Prostate gland (tissue), 2 donors: ENCODE measurements around the gene HSD11B1L. TPM values are rescaled to one million over a fixed set of nuclear protein-coding genes. Genes with fewer than 3 reads are reported as not detected.

Experiments used
- DNase-seq: peaks from one replicate; pipeline ENCODE4 v3.0.0-alpha.2; 2019; ENCODE audit warnings: low spot score
- H3K27ac ChIP-seq, 2 donors: fragments of 200-600 bp; sonication (generic); 2 replicates each; pipeline ENCODE4 v1.5.1; 2017 to 2019
- H3K27me3 ChIP-seq: fragments of 200-600 bp; sonication (generic); replicated peaks from 2 replicates; pipeline ENCODE4 v1.5.1; 2019; ENCODE audit not compliant: insufficient read depth
- H3K36me3 ChIP-seq, 2 donors: fragments of 200-600 bp; sonication (generic); 1 replicate in 1 of 2; 2 replicates in 1 of 2; pipeline versions ENCODE4 v1.5.1 to v1.8.1; 2017 to 2019
- H3K4me1 ChIP-seq: fragments of 200-600 bp; sonication (generic); replicated peaks from 2 replicates; pipeline ENCODE4 v1.5.1; 2019
- H3K4me3 ChIP-seq, 2 donors: fragments of 200-600 bp; sonication (generic); 2 replicates each; pipeline ENCODE4 v1.5.1; 2017 to 2019
- H3K9me3 ChIP-seq: fragments of 200-600 bp; sonication (generic); 2 replicates; pipeline ENCODE4 v1.5.1; 2017
- POLR2A ChIP-seq: fragments of 450-650 bp; IDR thresholded peaks from one replicate; pipeline ENCODE4 v1.6.1; 2016; ENCODE audit warnings: antibody characterized with exemption, mild to moderate bottlenecking
- POLR2AphosphoS5 ChIP-seq: sonication (generic); formaldehyde crosslinking; IDR thresholded peaks from one replicate; pipeline ENCODE4 v1.6.1; 2017; ENCODE audit warnings: antibody characterized with exemption
- WGBS: methylation state at CpG from one replicate; pipeline ENCODE4 v1.1.5; 2018; 5-methylcytosine and 5-hydroxymethylcytosine counted together
- intact Hi-C: fragments of 100-400 bp; cut with DNase I; formaldehyde crosslinking; loops from one replicate; pipeline ENCODE4 v1.14.2; 2022
- total RNA-seq, 2 donors: library from RNA; depleted of rRNA; stranded (reverse); fragments of >200 nt; gene quantifications; one replicate each; pipeline ENCODE4 v1.1.0, GENCODE V29; 2016
- TF ChIP-seq, protein P1 (sequence below), 4 experiments: fragments of 200-600 bp in 2 of 4; fragments of 450-650 bp in 2 of 4; sonication (generic) in 2 of 4; IDR thresholded peaks; 1 replicate in 3 of 4; 2 replicates in 1 of 4; pipeline ENCODE4 v1.5.1; 2016 to 2019; ENCODE audit warnings: antibody characterized with exemption in 4 of 4, mild to moderate bottlenecking in 2 of 4, moderate library complexity in 2 of 4

HSD11B1L gene
- total RNA-seq, 2 donors from 2014 or later: 15.6 to 17.9 TPM

GRCh38 chr19:5637971-5638370, 42.9 kb upstream of the HSD11B1L start:
- no peak overlapping the region for H3K27ac ChIP-seq
- TF ChIP-seq POLR2A: no peak
- TF ChIP-seq, protein P1, sequence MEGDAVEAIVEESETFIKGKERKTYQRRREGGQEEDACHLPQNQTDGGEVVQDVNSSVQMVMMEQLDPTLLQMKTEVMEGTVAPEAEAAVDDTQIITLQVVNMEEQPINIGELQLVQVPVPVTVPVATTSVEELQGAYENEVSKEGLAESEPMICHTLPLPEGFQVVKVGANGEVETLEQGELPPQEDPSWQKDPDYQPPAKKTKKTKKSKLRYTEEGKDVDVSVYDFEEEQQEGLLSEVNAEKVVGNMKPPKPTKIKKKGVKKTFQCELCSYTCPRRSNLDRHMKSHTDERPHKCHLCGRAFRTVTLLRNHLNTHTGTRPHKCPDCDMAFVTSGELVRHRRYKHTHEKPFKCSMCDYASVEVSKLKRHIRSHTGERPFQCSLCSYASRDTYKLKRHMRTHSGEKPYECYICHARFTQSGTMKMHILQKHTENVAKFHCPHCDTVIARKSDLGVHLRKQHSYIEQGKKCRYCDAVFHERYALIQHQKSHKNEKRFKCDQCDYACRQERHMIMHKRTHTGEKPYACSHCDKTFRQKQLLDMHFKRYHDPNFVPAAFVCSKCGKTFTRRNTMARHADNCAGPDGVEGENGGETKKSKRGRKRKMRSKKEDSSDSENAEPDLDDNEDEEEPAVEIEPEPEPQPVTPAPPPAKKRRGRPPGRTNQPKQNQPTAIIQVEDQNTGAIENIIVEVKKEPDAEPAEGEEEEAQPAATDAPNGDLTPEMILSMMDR (IDR thresholded peaks at IDR 0.05): no peak
- no peak for TF ChIP-seq POLR2AphosphoS5
- H3K4me1 ChIP-seq: no peaks in the 10 kb centered on the region
- no peaks in the 10 kb centered on the region for H3K27me3 ChIP-seq
- WGBS: 57% methylated on average over 1 of the region's 1 CpG
- H3K9me3 ChIP-seq: no peaks in the 10 kb centered on the region
- intact Hi-C loops: no loop called here
- H3K4me3 ChIP-seq: no peak overlapping the region
- DNase-seq: no peak
- H3K36me3 ChIP-seq: no peaks in the 10 kb centered on the region

DNA sequence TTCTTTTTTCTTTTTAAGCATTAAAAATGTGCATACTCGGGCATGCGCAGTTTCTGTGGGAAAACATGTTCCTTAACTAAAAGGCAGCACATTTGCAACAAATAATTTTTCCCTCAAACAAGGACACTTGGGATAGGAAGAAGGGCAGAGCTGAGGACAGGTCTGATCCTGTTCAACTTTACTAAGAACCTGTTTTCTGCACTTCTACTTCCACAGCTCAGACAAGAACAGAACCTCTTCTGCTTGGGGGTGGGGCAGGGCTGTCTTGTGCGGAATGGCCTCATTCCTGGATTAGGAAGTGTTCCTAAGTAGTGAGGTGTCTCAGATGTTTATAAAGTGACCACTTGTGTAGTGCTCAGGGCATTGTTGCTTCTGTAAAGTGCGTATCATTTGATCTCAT, 39.7 kb upstream of the HSD11B1L start:
- Histone ChIP-seq H3K36me3 (peaks cover 0 to under 1% of the 10 kb centered on the region in 2 donors), H3K4me3 (no peak overlapping the region), H3K4me1 (peaks cover 4% of the 10 kb centered on the region), H3K27me3 (no peaks in the 10 kb centered on the region), H3K9me3 (no peaks in the 10 kb centered on the region), H3K27ac (no peak overlapping the region)
- DNase-seq: no peak
- WGBS: 45% methylated on average over 4 of the region's 4 CpGs
- intact Hi-C loops: no loop called here
- TF ChIP-seq POLR2AphosphoS5 (no peak), POLR2A (no peak)
- TF ChIP-seq, protein P1 (IDR thresholded peaks at IDR 0.05): no peak

DNA sequence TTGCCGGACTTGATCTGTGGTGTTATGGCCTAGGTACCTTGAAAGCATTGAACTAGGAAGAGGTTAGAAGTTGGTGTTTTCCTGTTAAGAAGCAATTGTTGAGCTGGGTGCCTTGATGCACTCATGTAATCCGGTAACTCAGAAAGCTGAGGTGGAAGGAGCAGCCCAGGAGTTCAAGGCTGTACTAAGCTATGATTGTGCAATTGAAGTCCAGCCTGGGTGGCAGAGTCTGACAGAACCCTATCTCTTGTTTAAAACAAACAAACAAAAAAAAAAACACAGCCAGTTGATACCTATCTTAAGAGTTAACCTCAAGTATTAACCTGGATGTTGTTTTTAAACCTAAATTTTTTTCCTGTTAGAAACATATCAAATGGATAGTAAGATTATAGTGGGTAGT, 38.6 kb upstream of the HSD11B1L start:
- Histone ChIP-seq H3K27ac (no peak overlapping the region), H3K4me1 (peaks cover 4% of the 10 kb centered on the region), H3K27me3 (no peaks in the 10 kb centered on the region), H3K9me3 (no peaks in the 10 kb centered on the region), H3K36me3 (peaks cover 4 to 8% of the 10 kb centered on the region in 2 donors), H3K4me3 (no peak overlapping the region)
- TF ChIP-seq, protein P1 (IDR thresholded peaks at IDR 0.05): no peak
- TF ChIP-seq POLR2AphosphoS5: no peak
- no peak for TF ChIP-seq POLR2A
- no peak for DNase-seq
- intact Hi-C loops: no loop called here
- 90% methylated on average over 2 of the region's 2 CpGs for WGBS

DNA sequence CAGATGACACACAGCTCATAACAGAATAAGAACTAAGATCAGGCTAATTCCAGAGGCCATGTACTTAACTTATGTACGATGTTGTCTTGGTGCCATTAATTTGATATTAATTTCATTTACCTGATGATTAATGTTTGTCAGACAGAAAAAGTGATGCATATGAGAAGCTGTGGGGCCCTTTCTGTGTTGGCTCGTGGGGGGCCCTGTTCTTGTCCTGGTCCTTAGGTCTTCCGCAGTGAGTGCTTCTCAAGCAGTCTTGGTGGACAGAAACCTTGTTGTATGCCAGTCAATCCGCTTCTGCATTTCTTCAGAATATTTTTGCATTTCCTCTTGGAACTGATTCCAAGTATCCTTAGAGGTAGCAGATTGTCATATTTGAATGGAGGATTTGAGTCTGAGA, 37.8 kb upstream of the HSD11B1L start:
- Histone ChIP-seq H3K4me1 (peaks cover 4% of the 10 kb centered on the region), H3K4me3 (no peak overlapping the region), H3K36me3 (peaks cover 4 to 8% of the 10 kb centered on the region in 2 donors), H3K27me3 (no peaks in the 10 kb centered on the region), H3K9me3 (no peaks in the 10 kb centered on the region), H3K27ac (no peak overlapping the region)
- TF ChIP-seq POLR2AphosphoS5: no peak
- TF ChIP-seq, protein P1 (IDR thresholded peaks at IDR 0.05): no peak
- no peak for TF ChIP-seq POLR2A
- intact Hi-C loops: no loop called here
- WGBS: 90% methylated on average over 4 of the region's 4 CpGs
- DNase-seq: no peak

- WGBS: 67% methylated on average over 2 of the region's 2 CpGs
- peaks cover 4 to 8% of the 10 kb centered on the region in 2 donors for H3K36me3 ChIP-seq
These were observed 36.8 kb upstream of the HSD11B1L start for GRCh38 chr19:5644037-5644436.

More at GRCh38 chr19:5644037-5644436, 36.8 kb upstream of the HSD11B1L start:
- peaks cover 4% of the 10 kb centered on the region for H3K4me1 ChIP-seq
- intact Hi-C loops: no loop called here
- H3K4me3 ChIP-seq: no peak overlapping the region
- no peaks in the 10 kb centered on the region for H3K9me3 ChIP-seq
- DNase-seq: no peak
- H3K27me3 ChIP-seq: no peaks in the 10 kb centered on the region
- no peak for TF ChIP-seq POLR2A
- no peak for TF ChIP-seq POLR2AphosphoS5
- TF ChIP-seq, protein P1 (IDR thresholded peaks at IDR 0.05): no peak
- H3K27ac ChIP-seq: no peak overlapping the region
